Measurements from ENCODE around the gene ENG.

The ENG gene

GRCh38 chr9:127817881-127818434 lies 36.5 kb downstream of the ENG start:
- DNase-seq (ENCODE audit: low read depth), result no peak
- no peak overlapping the region for H3K4me3 ChIP-seq (ENCODE audit: low read depth, low read length)
- no peak for TF ChIP-seq CTCF (IDR thresholded peaks at IDR 0.05; ENCODE audit: control insufficient read depth, extremely low read depth, insufficient read depth)

DNA sequence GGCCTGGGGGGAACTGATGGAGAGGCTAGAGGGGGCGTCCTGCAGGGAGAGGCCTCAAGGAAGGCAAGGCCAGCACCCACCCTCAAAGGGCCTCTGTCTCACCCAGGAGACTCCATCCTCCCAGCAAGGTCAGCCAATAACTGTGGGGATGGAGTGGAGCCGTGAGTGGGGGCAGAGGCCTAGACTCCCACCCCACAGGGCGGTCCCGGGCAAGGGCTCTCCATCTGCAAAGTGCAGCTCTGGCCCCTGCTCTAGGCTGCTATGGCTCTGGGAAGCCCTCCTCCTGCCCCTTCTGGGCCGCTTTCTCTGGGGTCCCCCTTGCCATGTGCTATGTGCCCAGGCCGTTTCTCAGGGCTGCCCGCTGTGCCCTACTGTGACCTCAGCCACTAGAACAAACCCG lies 37.7 kb downstream of the ENG start:
- H3K4me3 ChIP-seq (ENCODE audit: low read depth, low read length), result no peak overlapping the region
- DNase-seq (ENCODE audit: low read depth), result no peak
- TF ChIP-seq CTCF (IDR thresholded peaks at IDR 0.05; ENCODE audit: control insufficient read depth, extremely low read depth, insufficient read depth), result no peak

GRCh38 chr9:127816362-127816725 lies 38.1 kb downstream of the ENG start:
- no peak for TF ChIP-seq CTCF (IDR thresholded peaks at IDR 0.05; ENCODE audit: control insufficient read depth, extremely low read depth, insufficient read depth)
- no peak overlapping the region for H3K4me3 ChIP-seq (ENCODE audit: low read depth, low read length)
- no peak for DNase-seq (ENCODE audit: low read depth)

GRCh38 chr9:127815512-127816361 lies 38.7 kb downstream of the ENG start:
- no peak for DNase-seq (ENCODE audit: low read depth)
- no peak overlapping the region for H3K4me3 ChIP-seq (ENCODE audit: low read depth, low read length)
- no peak for TF ChIP-seq CTCF (IDR thresholded peaks at IDR 0.05; ENCODE audit: control insufficient read depth, extremely low read depth, insufficient read depth)

- no peak for DNase-seq (ENCODE audit: low read depth)
- H3K4me3 ChIP-seq (ENCODE audit: low read depth, low read length), result no peak overlapping the region
- no peak for TF ChIP-seq CTCF (IDR thresholded peaks at IDR 0.05; ENCODE audit: control insufficient read depth, extremely low read depth, insufficient read depth)
These were observed 39.6 kb downstream of the ENG start for GRCh38 chr9:127814619-127815511.

GRCh38 chr9:127813686-127814226 lies 40.7 kb downstream of the ENG start:
- TF ChIP-seq CTCF (IDR thresholded peaks at IDR 0.05; ENCODE audit: control insufficient read depth, extremely low read depth, insufficient read depth), result no peak
- DNase-seq (ENCODE audit: low read depth), result no peak
- H3K4me3 ChIP-seq (ENCODE audit: low read depth, low read length), result no peak overlapping the region

Measured in LNCaP clone FGC (cell line).